K562 (cell line): ENCODE results near the gene PLXNB1. TPM values are rescaled to one million over a fixed set of nuclear protein-coding genes. Genes with fewer than 3 reads are reported as not detected.

Experiments
- ATAC-seq: fragments of 200-7000 bp; cut with Tn5 transposase; 3 replicates; pipeline ENCODE4 v1.9.1; 2020; ENCODE audit warnings: moderate library complexity
- BruUV-seq: library from RNA; stranded (reverse); fragments of 400-500 nt; replicated peaks from 2 replicates; lab custom pipeline; 2021; lab: Mats Ljungman, UMichigan
- CTCF ChIA-PET: fragments of 300-600 bp; formaldehyde crosslinking; extraction: SDS; loops from one replicate; lab custom pipeline; 2021; ENCODE audit warnings: low intra/inter-chr PET ratio; lab: Yijun Ruan, JAX
- POLR2A ChIA-PET: fragments of 300-600, 350-650 bp; sonication (Branson Sonifier 250); formaldehyde crosslinking; extraction: SDS; loops from one replicate; lab custom pipeline; 2021; ENCODE audit warnings: antibody characterized with exemption, inconsistent platforms; lab: Yijun Ruan, JAX
- DNase-seq, 4 experiments: peaks; one replicate each; pipeline versions ENCODE4 v3.0.0 to v3.0.0-alpha.2; 2011 to 2018; ENCODE audit warnings: low spot score in 3 of 4, mixed read lengths in 3 of 4; ENCODE audit errors: extremely low read depth in 1 of 4
- FAIRE-seq: peaks from 2 replicates; lab custom pipeline; 2011; peaks lifted over from hg19 to GRCh38; lab: Jason Lieb, UNC
- H2AFZ ChIP-seq: 2 replicates; pipeline ENCODE4 v1.6.0; 2011; ENCODE audit warnings: low read depth, low read length, control low read depth, inconsistent platforms
- H3K27ac ChIP-seq: fragments of 200-600 bp; 3 replicates; pipeline ENCODE4 v1.8.0; 2011; ENCODE audit warnings: low read depth, mild to moderate bottlenecking, control low read depth, inconsistent platforms, low read length, moderate library complexity, mixed read lengths; ENCODE audit errors: extremely low read depth
- H3K27me3 ChIP-seq, 2 experiments: fragments of 300-600 bp in 1 of 2; 2 replicates in 1 of 2; 3 replicates in 1 of 2; pipeline versions ENCODE4 v1.6.0 to v1.8.0; 2011; ENCODE audit warnings: inconsistent platforms in 2 of 2, low read length in 2 of 2, mild to moderate bottlenecking in 1 of 2, mixed read lengths in 1 of 2, moderate library complexity in 1 of 2; ENCODE audit not compliant: control insufficient read depth in 2 of 2, insufficient read depth in 2 of 2
- H3K36me3 ChIP-seq: fragments of 300-600 bp; 3 replicates; pipeline ENCODE4 v1.8.0; 2011; ENCODE audit warnings: mild to moderate bottlenecking, low read length, inconsistent platforms; ENCODE audit not compliant: control insufficient read depth, insufficient read depth
- H3K4me1 ChIP-seq, 2 experiments: fragments of 200-600 bp in 1 of 2; replicated peaks in 1 of 2; 2 replicates in 1 of 2; 3 replicates in 1 of 2; pipeline versions ENCODE4 v1.5.1 to v1.8.0; 2011; ENCODE audit warnings: inconsistent platforms in 2 of 2, low read length in 2 of 2, mild to moderate bottlenecking in 1 of 2, mixed read lengths in 1 of 2, moderate library complexity in 1 of 2; ENCODE audit not compliant: control insufficient read depth in 2 of 2, insufficient read depth in 2 of 2
- H3K4me2 ChIP-seq: 2 replicates; pipeline ENCODE4 v1.6.1; 2011; ENCODE audit warnings: low read length, control low read depth, inconsistent platforms, mixed read lengths; ENCODE audit not compliant: insufficient read depth
- H3K4me3 ChIP-seq: fragments of 200-600 bp; sonication (generic), shearing (Covaris generic); 2 replicates; pipeline ENCODE4 v1.5.1; 2016; ENCODE audit warnings: control low read depth, inconsistent platforms
- H3K79me2 ChIP-seq: fragments of 200-600 bp; 3 replicates; pipeline ENCODE4 v1.8.0; 2011; ENCODE audit warnings: low read length, inconsistent platforms; ENCODE audit not compliant: control insufficient read depth, insufficient read depth
- H3K9ac ChIP-seq, 2 experiments: 2 replicates each; pipeline versions ENCODE4 v1.6.0 to v1.6.1; 2011; ENCODE audit warnings: low read depth in 2 of 2, low read length in 2 of 2, control low read depth in 1 of 2, inconsistent platforms in 1 of 2, mild to moderate bottlenecking in 1 of 2, mixed read lengths in 1 of 2; ENCODE audit not compliant: insufficient read depth in 1 of 2
- H3K9me1 ChIP-seq: one replicate; pipeline ENCODE4 v1.6.0; 2011; ENCODE audit warnings: inconsistent platforms, mild to moderate bottlenecking, low read length, moderate library complexity; ENCODE audit not compliant: control insufficient read depth, insufficient read depth
- H3K9me3 ChIP-seq: replicated peaks from 2 replicates; pipeline ENCODE4 v1.5.1; 2011; ENCODE audit warnings: low read depth, low read length, inconsistent platforms; ENCODE audit not compliant: control insufficient read depth, insufficient read depth
- H4K20me1 ChIP-seq: replicated peaks from 2 replicates; pipeline ENCODE4 v1.6.1; 2011; ENCODE audit warnings: low read length, inconsistent platforms, mixed read lengths; ENCODE audit not compliant: control insufficient read depth, insufficient read depth
- MEF2D ChIP-seq: conservative IDR thresholded peaks from 2 replicates; pipeline ENCODE4 v1.6.1; 2016; ENCODE audit warnings: low read depth, missing genetic modification characterization, missing compliant biosample characterization
- WGBS: fragments of 100-300 bp; shearing (Covaris generic); methylation state at CpG from one replicate; pipeline ENCODE4 v1.1.6; 2016; ENCODE audit warnings: low coverage, mixed read lengths; ENCODE audit not compliant: insufficient coverage; ENCODE audit errors: missing lambda C conversion rate; 5-methylcytosine and 5-hydroxymethylcytosine counted together
- in situ Hi-C: fragments of 300-500 bp; cut with MboI; formaldehyde crosslinking; loops from 4 replicates; pipeline ENCODE4 v1.15.0; 2018; ENCODE audit warnings: inconsistent platforms, mixed read lengths
- intact Hi-C: fragments of 100-400 bp; cut with micrococcal nuclease; formaldehyde crosslinking; loops from 2 replicates; pipeline ENCODE4 v1.14.2; 2022
- polyA plus RNA-seq, 8 experiments: library from polyadenylated mRNA; depleted of rRNA in 4 of 8; stranded (reverse) in 5 of 8; unstranded in 3 of 8; fragments of >200 nt; fragmentation: Nextera tagmentation in 2 of 8; fragmentation: Illumina TruSeq in 1 of 8; extraction: Ambion mirVana in 2 of 8; extraction: Trizol in 1 of 8; gene quantifications; 2 replicates each; pipeline versions ENCODE4 v1.2.1 to v1.2.3, GENCODE V29; 2011 to 2014; ENCODE audit warnings: inconsistent platforms in 1 of 8, missing spikeins in 1 of 8
- total RNA-seq, 7 experiments: library from RNA; depleted of rRNA in 6 of 7; stranded (reverse); fragments of >200 nt in 6 of 7; fragmentation: Illumina TruSeq in 2 of 7; extraction: Trizol in 2 of 7; gene quantifications; 2 replicates each; pipeline versions ENCODE4 v1.2.1 to v1.2.3, GENCODE V29; 2011 to 2021; ENCODE audit warnings: low replicate concordance in 1 of 7
- TF ChIP-seq, protein P1 (sequence below): sonication (generic); formaldehyde crosslinking; IDR thresholded peaks from 2 replicates; pipeline ENCODE4 v1.9.0; 2022; ENCODE audit warnings: mild to moderate bottlenecking, missing genetic modification reagents

The PLXNB1 gene
- total and polyA plus RNA-seq, 9 of the 15 experiments (the other 6 are each of a cell fraction or from before 2014, with no cell fraction given), result 0.17 to 17.4 (median 6.0) TPM

DNA sequence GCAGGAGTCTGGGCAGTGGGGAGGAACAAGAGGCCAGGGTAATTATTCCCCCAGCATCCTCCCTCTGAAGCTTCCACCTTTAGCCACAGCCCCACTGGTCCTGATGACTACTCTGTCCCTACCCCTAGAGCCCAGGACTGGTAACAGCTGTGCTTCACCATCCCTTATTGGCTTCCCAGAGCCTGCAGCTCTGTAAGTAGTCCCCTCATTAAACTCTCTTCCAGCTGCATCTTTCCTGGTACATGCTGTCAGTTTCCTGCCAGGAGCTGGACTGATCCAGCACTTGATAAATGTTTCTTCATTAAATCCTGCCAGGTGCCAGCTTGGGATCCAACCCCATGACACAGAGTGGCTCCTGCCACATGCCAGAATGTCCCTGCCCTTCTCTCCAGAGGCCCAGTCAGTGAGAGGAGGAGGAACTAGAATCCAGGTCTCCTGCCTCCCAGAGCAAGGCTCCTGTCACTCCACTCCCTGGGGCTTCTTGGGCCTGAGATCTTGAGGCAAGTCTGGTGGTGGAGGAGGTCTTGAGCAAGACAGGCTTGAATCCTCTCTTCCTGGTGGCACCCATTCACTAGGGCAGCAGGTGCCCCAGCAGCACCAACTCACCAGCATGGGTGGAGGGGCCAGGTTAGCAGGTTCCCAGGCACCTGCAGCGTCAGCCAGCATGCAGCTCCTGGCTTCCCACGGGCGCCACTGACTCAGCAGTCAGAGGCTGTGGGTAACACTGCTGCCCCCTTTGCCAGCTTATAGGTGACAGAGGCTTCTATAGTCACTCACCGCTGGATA, 30.3 kb downstream of the PLXNB1 start:
- H3K4me1 ChIP-seq, result peaks cover 0 to 7% of the 10 kb centered on the region in 2 experiments; a peak in 1 of 5 replicates
- FAIRE-seq (no peak), DNase-seq (peak in 2 of 4 experiments; percentile 3 to 5), ATAC-seq (peak; percentile 44; the same call in 1 of the 3 replicates)
- H2AFZ ChIP-seq, result no peak overlapping the region
- TF ChIP-seq MEF2D (tag), result no peak
- TF ChIP-seq, protein P1, sequence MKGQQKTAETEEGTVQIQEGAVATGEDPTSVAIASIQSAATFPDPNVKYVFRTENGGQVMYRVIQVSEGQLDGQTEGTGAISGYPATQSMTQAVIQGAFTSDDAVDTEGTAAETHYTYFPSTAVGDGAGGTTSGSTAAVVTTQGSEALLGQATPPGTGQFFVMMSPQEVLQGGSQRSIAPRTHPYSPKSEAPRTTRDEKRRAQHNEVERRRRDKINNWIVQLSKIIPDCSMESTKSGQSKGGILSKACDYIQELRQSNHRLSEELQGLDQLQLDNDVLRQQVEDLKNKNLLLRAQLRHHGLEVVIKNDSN, result no peak
- no peak overlapping the region for H3K27ac ChIP-seq
- H3K9me3 ChIP-seq, result no peaks in the 10 kb centered on the region
- WGBS, result 0% methylated on average over 4 of the region's 4 CpGs
- intact Hi-C loops (loop anchor here (5.0 to 10.0 kb wide), 3 partner anchors 105 to 205 kb away; partner anchors contain the start of gene SHISA5), in situ Hi-C loops (loop anchor here (5.0 kb wide), 1 partner anchor 38 kb away; no protein-coding TSS in a partner anchor)
- CTCF ChIA-PET, result interaction anchor here (1.3 to 3.0 kb wide), 2 partner anchors 36 to 126 kb away, joined by 4 to 28 read pairs; no protein-coding TSS in a partner anchor
- POLR2A ChIA-PET, result no interaction called here
- no TSS peak for BruUV-seq
- no peaks in the 10 kb centered on the region for H3K27me3 ChIP-seq
- H3K9me1 ChIP-seq, result no peaks in the 10 kb centered on the region
- H3K9ac ChIP-seq, result peak overlapping the region in 1 of 2 experiments; percentile 64; a peak in 1 of 4 replicates
- H3K4me3 ChIP-seq, result no peak overlapping the region
- H3K4me2 ChIP-seq, result no peak overlapping the region
- no peaks in the 10 kb centered on the region for H3K79me2 ChIP-seq
- no peaks in the 10 kb centered on the region for H4K20me1 ChIP-seq
- no peaks in the 10 kb centered on the region for H3K36me3 ChIP-seq
